ENCODE results near the gene ABCC12.

The ABCC12 gene

GRCh38 chr16:48160575-48160974 is 4.8 kb upstream of the ABCC12 start:
- TF ChIP-seq FOXM1 (IDR thresholded peaks at IDR 0.05; ENCODE audit: borderline replicate concordance, low read depth) (no peak), TAF1 (IDR thresholded peaks at IDR 0.05; ENCODE audit: low read depth) (no peak), TCF12 (IDR thresholded peaks at IDR 0.05; ENCODE audit: low read depth) (no peak), NFIC (IDR thresholded peaks at IDR 0.05) (no peak), RAD21 (IDR thresholded peaks at IDR 0.05; ENCODE audit: low read depth) (no peak), REST (IDR thresholded peaks at IDR 0.05; ENCODE audit: low read depth) (no peak), ZBTB7A (IDR thresholded peaks at IDR 0.05; ENCODE audit: low read depth) (no peak), CEBPB (IDR thresholded peaks at IDR 0.05) (no peak), EGR1 (IDR thresholded peaks at IDR 0.05) (no peak), TEAD4 (IDR thresholded peaks at IDR 0.05) (no peak), CREB1 (IDR thresholded peaks at IDR 0.05; ENCODE audit: low read depth) (no peak), MAX (IDR thresholded peaks at IDR 0.05) (no peak), YY1 (IDR thresholded peaks at IDR 0.05; ENCODE audit: low read depth) (no peak), USF1 (IDR thresholded peaks at IDR 0.05) (no peak), EP300 (IDR thresholded peaks at IDR 0.05; ENCODE audit: borderline replicate concordance) (no peak)

- TF ChIP-seq REST (IDR thresholded peaks at IDR 0.05; ENCODE audit: low read depth): no peak
- no peak for TF ChIP-seq NFIC (IDR thresholded peaks at IDR 0.05)
- no peak for TF ChIP-seq TAF1 (IDR thresholded peaks at IDR 0.05; ENCODE audit: low read depth)
- TF ChIP-seq FOXM1 (IDR thresholded peaks at IDR 0.05; ENCODE audit: borderline replicate concordance, low read depth): no peak
- TF ChIP-seq TCF12 (IDR thresholded peaks at IDR 0.05; ENCODE audit: low read depth): no peak
- TF ChIP-seq CREB1 (IDR thresholded peaks at IDR 0.05; ENCODE audit: low read depth): no peak
- TF ChIP-seq USF1 (IDR thresholded peaks at IDR 0.05): no peak
- TF ChIP-seq YY1 (IDR thresholded peaks at IDR 0.05; ENCODE audit: low read depth): no peak
- no peak for TF ChIP-seq MAX (IDR thresholded peaks at IDR 0.05)
- TF ChIP-seq ZBTB7A (IDR thresholded peaks at IDR 0.05; ENCODE audit: low read depth): no peak
- TF ChIP-seq RAD21 (IDR thresholded peaks at IDR 0.05; ENCODE audit: low read depth): no peak
- TF ChIP-seq EP300 (IDR thresholded peaks at IDR 0.05; ENCODE audit: borderline replicate concordance): no peak
- TF ChIP-seq EGR1 (IDR thresholded peaks at IDR 0.05): no peak
- TF ChIP-seq CEBPB (IDR thresholded peaks at IDR 0.05): no peak
- no peak for TF ChIP-seq TEAD4 (IDR thresholded peaks at IDR 0.05)
Observed at GRCh38 chr16:48158296-48158695, 2.5 kb upstream of the ABCC12 start.

- TF ChIP-seq CEBPB (IDR thresholded peaks at IDR 0.05) (no peak), EGR1 (IDR thresholded peaks at IDR 0.05) (no peak), USF1 (IDR thresholded peaks at IDR 0.05) (no peak), ZBTB7A (IDR thresholded peaks at IDR 0.05; ENCODE audit: low read depth) (no peak), TEAD4 (IDR thresholded peaks at IDR 0.05) (no peak), EP300 (IDR thresholded peaks at IDR 0.05; ENCODE audit: borderline replicate concordance) (no peak), CREB1 (IDR thresholded peaks at IDR 0.05; ENCODE audit: low read depth) (no peak), FOXM1 (IDR thresholded peaks at IDR 0.05; ENCODE audit: borderline replicate concordance, low read depth) (no peak), TCF12 (IDR thresholded peaks at IDR 0.05; ENCODE audit: low read depth) (no peak), MAX (IDR thresholded peaks at IDR 0.05) (no peak), NFIC (IDR thresholded peaks at IDR 0.05) (no peak), TAF1 (IDR thresholded peaks at IDR 0.05; ENCODE audit: low read depth) (no peak), YY1 (IDR thresholded peaks at IDR 0.05; ENCODE audit: low read depth) (no peak), RAD21 (IDR thresholded peaks at IDR 0.05; ENCODE audit: low read depth) (no peak), REST (IDR thresholded peaks at IDR 0.05; ENCODE audit: low read depth) (no peak)
Observed at GRCh38 chr16:48157794-48158193, 2.0 kb upstream of the ABCC12 start.

Data from Ishikawa (cell line).